HepG2 (cell line): Measurements from ENCODE around the gene TGFBI. TPM values are rescaled to one million over a fixed set of nuclear protein-coding genes. Genes with fewer than 3 reads are reported as not detected.

Experiments used
- CEBPZ ChIP-seq: IDR thresholded peaks from 2 replicates; pipeline ENCODE4 v1.6.1; 2012; ENCODE audit warnings: low read length, improper control_type of control experiment
- CREB1 ChIP-seq, 2 experiments: fragments of 450-650 bp in 1 of 2; IDR thresholded peaks; 2 replicates each; pipeline ENCODE4 v1.6.1; 2016 to 2017; ENCODE audit warnings: control low read depth in 1 of 2, mild to moderate bottlenecking in 1 of 2, missing compliant biosample characterization in 1 of 2, missing genetic modification characterization in 1 of 2
- HMG20B ChIP-seq: conservative IDR thresholded peaks from 2 replicates; pipeline ENCODE4 v1.6.1; 2016; ENCODE audit warnings: missing genetic modification reagents, missing compliant biosample characterization
- HNF4A ChIP-seq: sonication (generic); formaldehyde crosslinking; IDR thresholded peaks from 2 replicates; pipeline ENCODE4 v1.4.0; 2020; ENCODE audit warnings: missing genetic modification reagents
- HOXA3 ChIP-seq: sonication (generic); formaldehyde crosslinking; IDR thresholded peaks from 2 replicates; pipeline ENCODE4 v1.5.0; 2020; ENCODE audit warnings: missing genetic modification reagents
- IRX3 ChIP-seq: sonication (generic); formaldehyde crosslinking; IDR thresholded peaks from 2 replicates; pipeline ENCODE4 v1.8.1; 2023; ENCODE audit warnings: mild to moderate bottlenecking, low read depth, missing genetic modification reagents, borderline replicate concordance
- KDM5B ChIP-seq: sonication (generic); formaldehyde crosslinking; IDR thresholded peaks from 2 replicates; pipeline ENCODE4 v1.4.0; 2020; ENCODE audit warnings: missing genetic modification reagents, mild to moderate bottlenecking, borderline replicate concordance
- MNT ChIP-seq: fragments of 450-650 bp; IDR thresholded peaks from 2 replicates; pipeline ENCODE4 v1.6.1; 2016
- NR2F2 ChIP-seq: IDR thresholded peaks from 2 replicates; pipeline ENCODE4 v1.6.1; 2012; ENCODE audit warnings: low read depth, inconsistent platforms, borderline replicate concordance
- PLSCR1 ChIP-seq: sonication (generic); formaldehyde crosslinking; IDR thresholded peaks from 2 replicates; pipeline ENCODE4 v1.5.0; 2020; ENCODE audit warnings: missing genetic modification reagents, mild to moderate bottlenecking, borderline replicate concordance
- POLR2AphosphoS5 ChIP-seq: IDR thresholded peaks from 2 replicates; pipeline ENCODE4 v1.6.1; 2012; ENCODE audit warnings: low read depth, low read length
- THAP8 ChIP-seq: sonication (generic); formaldehyde crosslinking; IDR thresholded peaks from 2 replicates; pipeline ENCODE4 v1.5.1; 2020; ENCODE audit warnings: missing genetic modification reagents, mild to moderate bottlenecking, borderline replicate concordance
- XBP1 ChIP-seq: sonication (generic); formaldehyde crosslinking; IDR thresholded peaks from 2 replicates; pipeline ENCODE4 v1.5.0; 2020; ENCODE audit warnings: missing genetic modification reagents
- ZNF124 ChIP-seq: sonication (generic); formaldehyde crosslinking; IDR thresholded peaks from 2 replicates; pipeline ENCODE4 v1.4.0; 2020; ENCODE audit warnings: missing genetic modification reagents
- ZNF256 ChIP-seq: sonication (generic); formaldehyde crosslinking; conservative IDR thresholded peaks from 2 replicates; pipeline ENCODE4 v1.4.0; 2020; ENCODE audit warnings: missing genetic modification reagents
- ZNF292 ChIP-seq: sonication (generic); formaldehyde crosslinking; IDR thresholded peaks from 2 replicates; pipeline ENCODE4 v1.8.1; 2022; ENCODE audit warnings: mild to moderate bottlenecking, low read depth, missing genetic modification reagents, borderline replicate concordance
- ZNF503 ChIP-seq: sonication (generic); formaldehyde crosslinking; IDR thresholded peaks from 2 replicates; pipeline ENCODE4 v1.4.0; 2020; ENCODE audit warnings: missing genetic modification reagents
- ZNF878 ChIP-seq: sonication (generic); formaldehyde crosslinking; IDR thresholded peaks from 2 replicates; pipeline ENCODE4 v1.8.1; 2023; ENCODE audit warnings: mild to moderate bottlenecking, missing genetic modification reagents, moderate library complexity
- ZNF879 ChIP-seq: sonication (generic); formaldehyde crosslinking; IDR thresholded peaks from 2 replicates; pipeline ENCODE4 v1.8.1; 2023; ENCODE audit warnings: missing genetic modification reagents
- ZZZ3 ChIP-seq: sonication (generic); formaldehyde crosslinking; IDR thresholded peaks from 2 replicates; pipeline ENCODE4 v1.4.0; 2020; ENCODE audit warnings: missing genetic modification reagents, mild to moderate bottlenecking, borderline replicate concordance
- polyA plus RNA-seq, 8 experiments: library from polyadenylated mRNA; depleted of rRNA in 3 of 8; stranded (reverse) in 7 of 8; unstranded in 1 of 8; fragments of >200 nt; fragmentation: Illumina TruSeq in 4 of 8; extraction: Trizol in 4 of 8; gene quantifications; 2 replicates each; pipeline versions ENCODE4 v1.2.1 to v1.2.3, GENCODE V29; 2011 to 2016; ENCODE audit warnings: low read depth in 4 of 8, missing spikeins in 1 of 8, mixed read lengths in 1 of 8; ENCODE audit not compliant: insufficient read depth in 1 of 8
- total RNA-seq, 5 experiments: library from RNA; depleted of rRNA; stranded (reverse); fragments of >200 nt; fragmentation: Illumina TruSeq; extraction: Trizol; gene quantifications; 2 replicates each; pipeline ENCODE4 v1.2.3, GENCODE V29; 2016; ENCODE audit warnings: low read depth in 1 of 5

Gene TGFBI
- total and polyA plus RNA-seq, 2 of the 13 experiments (the other 11 are each of a cell fraction or from before 2014, with no cell fraction given), result 275 to 457 TPM

GRCh38 chr5:136053336-136054141, 24.8 kb downstream of the TGFBI start (continued):
- TF ChIP-seq ZNF503 (CRISPR knock-in tag), result peak; percentile 94
- peak; percentile 95 for TF ChIP-seq ZNF878 (CRISPR knock-in tag)
- TF ChIP-seq POLR2AphosphoS5, result no peak
- peak; percentile 81 for TF ChIP-seq HNF4A (CRISPR knock-in tag)
- peak; percentile 89; the same call in 1 of the 2 replicates for TF ChIP-seq ZNF292 (CRISPR knock-in tag)
- TF ChIP-seq ZNF124 (CRISPR knock-in tag), result 0 out of 2 replicates have a peak, but pooled peaks have one; percentile 57
- TF ChIP-seq HMG20B (CRISPR knock-in tag), result peak; percentile 75
- peak; percentile 81 for TF ChIP-seq CREB1 (IDR thresholded peaks at IDR 0.05)
- TF ChIP-seq CREB1 (CRISPR knock-in tag; IDR thresholded peaks at IDR 0.05), result peak; percentile 90
- no peak for TF ChIP-seq ZNF256 (CRISPR knock-in tag)
- TF ChIP-seq XBP1, result peak; percentile 63; the same call in 1 of the 2 replicates
- TF ChIP-seq CEBPZ, result no peak
- TF ChIP-seq KDM5B (CRISPR knock-in tag), result peak; percentile 59; the same call in 1 of the 2 replicates
- no peak for TF ChIP-seq ZNF879 (CRISPR knock-in tag)
- TF ChIP-seq ZZZ3 (CRISPR knock-in tag), result no peak
- 0 out of 2 replicates have a peak, but pooled peaks have one; percentile 38 for TF ChIP-seq MNT
- TF ChIP-seq NR2F2, result peak; percentile 86
- TF ChIP-seq HOXA3 (CRISPR knock-in tag), result peak; percentile 83; the same call in 1 of the 2 replicates
- TF ChIP-seq THAP8 (CRISPR knock-in tag), result no peak
- no peak for TF ChIP-seq IRX3 (CRISPR knock-in tag)
- TF ChIP-seq PLSCR1 (CRISPR knock-in tag), result no peak
